HepG2 (cell line): Measurements from ENCODE around the gene SURF6. TPM values are rescaled to one million over a fixed set of nuclear protein-coding genes. Genes with fewer than 3 reads are reported as not detected.

Source experiments
- BCL3 ChIP-seq: sonication (generic); formaldehyde crosslinking; IDR thresholded peaks from 2 replicates; pipeline ENCODE4 v1.5.1; 2020; ENCODE audit warnings: mild to moderate bottlenecking, missing genetic modification reagents, moderate library complexity
- BHLHE40 ChIP-seq: IDR thresholded peaks from 2 replicates; pipeline ENCODE4 v1.6.1; 2011; ENCODE audit warnings: low read length, improper control_type of control experiment
- CBX2 ChIP-seq, 2 experiments: fragments of 200-600 bp in 1 of 2; sonication (generic); formaldehyde crosslinking in 1 of 2; IDR thresholded peaks; 2 replicates each; pipeline versions ENCODE4 v1.7.0 to v1.8.1; 2018 to 2022; ENCODE audit warnings: low read depth in 2 of 2, low read length in 1 of 2, mild to moderate bottlenecking in 1 of 2, missing genetic modification reagents in 1 of 2
- DRAP1 ChIP-seq: IDR thresholded peaks from 2 replicates; pipeline ENCODE4 v1.6.1; 2016; ENCODE audit warnings: missing genetic modification reagents, missing compliant biosample characterization
- KLF11 ChIP-seq: IDR thresholded peaks from 2 replicates; pipeline ENCODE4 v1.6.1; 2016; ENCODE audit warnings: missing compliant biosample characterization
- MBNL3 ChIP-seq: fragments of 250-450 bp; sonication (Bioruptor Pico); conservative IDR thresholded peaks from 2 replicates; pipeline ENCODE4 v1.8.0; 2022; ENCODE audit warnings: mild to moderate bottlenecking, inconsistent platforms
- NBN ChIP-seq: fragments of 450-650 bp; conservative IDR thresholded peaks from 2 replicates; pipeline ENCODE4 v1.6.1; 2017
- PBX2 ChIP-seq: IDR thresholded peaks from 2 replicates; pipeline ENCODE4 v1.6.1; 2016; ENCODE audit warnings: control low read depth
- PTBP1 ChIP-seq: fragments of 200-400 bp; formaldehyde crosslinking; IDR thresholded peaks from 2 replicates; pipeline ENCODE4 v1.6.1; 2018; ENCODE audit warnings: low read length, low read depth; ENCODE audit not compliant: poor library complexity, severe bottlenecking
- RBAK ChIP-seq: sonication (generic); formaldehyde crosslinking; IDR thresholded peaks from 2 replicates; pipeline ENCODE4 v1.5.1; 2020; ENCODE audit warnings: mild to moderate bottlenecking, missing genetic modification reagents
- SMYD3 ChIP-seq: sonication (generic); formaldehyde crosslinking; IDR thresholded peaks from 2 replicates; pipeline ENCODE4 v1.8.1; 2023; ENCODE audit warnings: mild to moderate bottlenecking, missing genetic modification reagents
- THYN1 ChIP-seq: sonication (generic); formaldehyde crosslinking; IDR thresholded peaks from 2 replicates; pipeline ENCODE4 v1.8.1; 2023; ENCODE audit warnings: low read depth, mild to moderate bottlenecking, moderate library complexity, missing genetic modification reagents, borderline replicate concordance
- WIZ ChIP-seq: sonication (generic); formaldehyde crosslinking; IDR thresholded peaks from 2 replicates; pipeline ENCODE4 v1.5.1; 2020; ENCODE audit warnings: mild to moderate bottlenecking, missing genetic modification reagents
- YEATS2 ChIP-seq: sonication (generic); formaldehyde crosslinking; IDR thresholded peaks from 2 replicates; pipeline ENCODE4 v1.4.0; 2020; ENCODE audit warnings: missing genetic modification reagents, borderline replicate concordance
- ZBTB4 ChIP-seq: sonication (generic); formaldehyde crosslinking; IDR thresholded peaks from 2 replicates; pipeline ENCODE4 v1.4.0; 2020; ENCODE audit warnings: missing genetic modification reagents, mild to moderate bottlenecking, borderline replicate concordance
- ZNF101 ChIP-seq: sonication (generic); formaldehyde crosslinking; IDR thresholded peaks from 2 replicates; pipeline ENCODE4 v1.4.0; 2020; ENCODE audit warnings: mild to moderate bottlenecking, low read depth, missing genetic modification reagents, borderline replicate concordance
- ZNF121 ChIP-seq: sonication (generic); formaldehyde crosslinking; IDR thresholded peaks from 2 replicates; pipeline ENCODE4 v1.5.0; 2020; ENCODE audit warnings: mild to moderate bottlenecking, missing genetic modification reagents
- ZNF256 ChIP-seq: sonication (generic); formaldehyde crosslinking; conservative IDR thresholded peaks from 2 replicates; pipeline ENCODE4 v1.4.0; 2020; ENCODE audit warnings: missing genetic modification reagents
- ZNF333 ChIP-seq: sonication (generic); formaldehyde crosslinking; IDR thresholded peaks from 2 replicates; pipeline ENCODE4 v1.4.0; 2020; ENCODE audit warnings: mild to moderate bottlenecking, missing genetic modification reagents, borderline replicate concordance
- ZNF44 ChIP-seq: sonication (generic); formaldehyde crosslinking; IDR thresholded peaks from 2 replicates; pipeline ENCODE4 v1.5.1; 2020; ENCODE audit warnings: mild to moderate bottlenecking, missing genetic modification reagents
- ZNF446 ChIP-seq: sonication (generic); formaldehyde crosslinking; IDR thresholded peaks from 2 replicates; pipeline ENCODE4 v1.5.0; 2020; ENCODE audit warnings: mild to moderate bottlenecking, missing genetic modification reagents
- ZNF557 ChIP-seq: sonication (generic); formaldehyde crosslinking; IDR thresholded peaks from 2 replicates; pipeline ENCODE4 v1.4.0; 2020; ENCODE audit warnings: missing genetic modification reagents
- ZNF569 ChIP-seq: sonication (generic); formaldehyde crosslinking; IDR thresholded peaks from 2 replicates; pipeline ENCODE4 v1.5.0; 2020; ENCODE audit warnings: mild to moderate bottlenecking, missing genetic modification reagents, moderate library complexity, borderline replicate concordance
- ZNF572 ChIP-seq: sonication (generic); formaldehyde crosslinking; IDR thresholded peaks from 2 replicates; pipeline ENCODE4 v1.5.1; 2020; ENCODE audit warnings: mild to moderate bottlenecking, missing genetic modification reagents
- polyA plus RNA-seq, 8 experiments: library from polyadenylated mRNA; depleted of rRNA in 3 of 8; stranded (reverse) in 7 of 8; unstranded in 1 of 8; fragments of >200 nt; fragmentation: Illumina TruSeq in 4 of 8; extraction: Trizol in 4 of 8; gene quantifications; 2 replicates each; pipeline versions ENCODE4 v1.2.1 to v1.2.3, GENCODE V29; 2011 to 2016; ENCODE audit warnings: low read depth in 4 of 8, missing spikeins in 1 of 8, mixed read lengths in 1 of 8; ENCODE audit not compliant: insufficient read depth in 1 of 8
- total RNA-seq, 5 experiments: library from RNA; depleted of rRNA; stranded (reverse); fragments of >200 nt; fragmentation: Illumina TruSeq; extraction: Trizol; gene quantifications; 2 replicates each; pipeline ENCODE4 v1.2.3, GENCODE V29; 2016; ENCODE audit warnings: low read depth in 1 of 5

SURF6 gene
- total and polyA plus RNA-seq, 2 of the 13 experiments (the other 11 are each of a cell fraction or from before 2014, with no cell fraction given) = 5.9 to 14.7 TPM

GRCh38 chr9:133347985-133348717 lies 12.2 kb upstream of the SURF6 start, which contains the start of the genes MED22 and RPL7A (continued):
- TF ChIP-seq SMYD3 (CRISPR knock-in tag) (peak; percentile 24; the same call in 1 of the 2 replicates), YEATS2 (CRISPR knock-in tag) (peak; percentile 100), KLF11 (no peak), MBNL3 (CRISPR knock-in tag) (no peak), BCL3 (peak; percentile 61; the same call in 1 of the 2 replicates), THYN1 (CRISPR knock-in tag) (no peak), ZNF333 (CRISPR knock-in tag) (peak; percentile 26; the same call in 1 of the 2 replicates), ZNF256 (peak; percentile 75), ZNF569 (0 out of 2 replicates have a peak, but pooled peaks have one; percentile 35), ZNF44 (CRISPR knock-in tag) (no peak; the same call in 1 of the 2 replicates), BHLHE40 (0 out of 2 replicates have a peak, but pooled peaks have one; percentile 8), ZNF572 (CRISPR knock-in tag) (no peak), DRAP1 (CRISPR knock-in tag) (peak; percentile 98), ZNF121 (CRISPR knock-in tag) (0 out of 2 replicates have a peak, but pooled peaks have one; percentile 23), CBX2 (IDR thresholded peaks at IDR 0.05; ENCODE audit: low read depth, low read length) (no peak), CBX2 (CRISPR knock-in tag; IDR thresholded peaks at IDR 0.05; ENCODE audit: low read depth) (no peak), ZNF557 (CRISPR knock-in tag) (0 out of 2 replicates have a peak, but pooled peaks have one; percentile 80), NBN (no peak), RBAK (no peak), ZBTB4 (0 out of 2 replicates have a peak, but pooled peaks have one; percentile 8), WIZ (CRISPR knock-in tag) (no peak), PTBP1 (peak; percentile 44), ZNF446 (CRISPR knock-in tag) (no peak; the same call in 1 of the 2 replicates), PBX2 (no peak), ZNF101 (CRISPR knock-in tag) (no peak)
